Measurements from ENCODE around the gene GGCT.
"Not testable (repeated sequence)": the region's sequence is repeated elsewhere in the genome, so short reads cannot be mapped to it uniquely, and the experiment has no call there.

Gene GGCT

DNA sequence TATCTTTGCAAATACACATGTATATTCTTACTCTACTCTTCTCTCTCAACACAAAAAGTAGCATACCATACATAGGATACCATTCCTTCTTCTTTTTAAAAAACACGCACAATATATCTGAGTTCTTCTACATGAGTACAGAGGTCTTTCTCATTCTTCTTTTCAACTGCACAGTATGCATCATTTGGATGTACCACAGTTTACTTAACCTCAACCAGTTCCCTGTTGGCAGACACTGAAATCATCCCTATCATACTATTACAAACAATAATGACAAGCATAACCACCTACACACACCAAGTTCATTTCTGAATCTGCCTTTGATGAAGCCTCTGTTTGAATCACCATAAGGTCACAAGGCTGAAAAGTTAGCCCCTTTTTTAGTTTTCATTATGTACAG is 25.7 kb upstream of the GGCT start:
- Histone ChIP-seq H3K9me3 (replicated peaks in 1 of 2; ENCODE audit: control insufficient read depth in 2 of 2, insufficient read depth in 1 of 2, low read depth in 1 of 2, low read length in 2 of 2) (no peaks in the 10 kb centered on the region), H3K27ac (replicated peaks; ENCODE audit: low read length) (no peak overlapping the region), H3K4me1 (ENCODE audit: control insufficient read depth in 2 of 2, insufficient read depth in 1 of 2, low read depth in 1 of 2, low read length in 2 of 2) (no peaks in the 10 kb centered on the region), H3K18ac (ENCODE audit: low read length) (no peak overlapping the region), H3K4ac (ENCODE audit: low read length) (no peak overlapping the region), H2AK5ac (ENCODE audit: low read depth, low read length) (no peak overlapping the region), H3K4me2 (ENCODE audit: insufficient read depth, low read length, poor library complexity, severe bottlenecking) (no peak overlapping the region), H2BK5ac (ENCODE audit: low read length) (no peak overlapping the region), H2BK12ac (ENCODE audit: low read length) (no peak overlapping the region), H3K23ac (ENCODE audit: low read depth, low read length, poor library complexity) (no peak overlapping the region), H3K79me1 (ENCODE audit: low read depth, low read length) (no peaks in the 10 kb centered on the region), H4K91ac (ENCODE audit: low read depth, low read length, poor library complexity) (no peak overlapping the region), H2AFZ (ENCODE audit: low read length) (no peak overlapping the region), H3K27me3 (ENCODE audit: control insufficient read depth in 3 of 3, insufficient read depth in 3 of 3, low read depth in 1 of 3, low read length in 3 of 3) (no peaks in the 10 kb centered on the region), H2BK120ac (ENCODE audit: low read depth, low read length) (no peak overlapping the region), H3K9ac (ENCODE audit: low read depth, low read length, poor library complexity) (no peak overlapping the region), H2BK15ac (ENCODE audit: low read length) (no peak overlapping the region), H4K8ac (ENCODE audit: low read depth, low read length) (no peak overlapping the region), H3K36me3 (replicated peaks in 1 of 2; ENCODE audit: control insufficient read depth in 2 of 2, insufficient read depth in 2 of 2, low read length in 2 of 2) (no peaks in the 10 kb centered on the region), H3K14ac (ENCODE audit: low read length) (no peak overlapping the region), H3K4me3 (ENCODE audit: low read length in 2 of 2) (no peak overlapping the region)
- WGBS, 2 donors (ENCODE audit: extremely low coverage in 2 of 2, insufficient read length in 2 of 2, insufficient replicate concordance in 1 of 2): no CpG with 5 or more reads among the region's 1 CpG
- no peak for DNase-seq (ENCODE audit: low spot score)

DNA sequence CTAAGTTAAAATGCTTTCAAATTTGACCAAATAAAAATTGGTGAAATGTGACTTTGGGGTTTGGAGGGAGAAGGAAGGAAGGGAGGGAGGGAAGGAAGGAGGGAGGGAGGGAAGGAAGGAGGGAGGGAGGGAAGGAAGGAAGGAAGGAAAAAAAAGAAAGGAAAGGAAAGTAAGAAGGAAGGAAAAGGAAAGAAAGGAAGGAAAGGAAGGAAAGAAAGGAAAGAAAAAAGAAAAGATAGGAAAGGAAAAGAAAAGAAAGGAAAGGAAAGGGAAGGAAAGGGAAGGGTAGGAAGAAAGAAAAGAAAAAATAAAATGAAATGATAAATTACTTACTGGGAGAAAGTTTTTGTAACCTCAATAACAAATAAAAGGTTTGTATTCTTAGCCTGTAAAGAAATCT is 24.1 kb upstream of the GGCT start:
- no peak for DNase-seq (ENCODE audit: low spot score)
- no peak overlapping the region for H3K4ac ChIP-seq (ENCODE audit: low read length)
- H3K36me3 ChIP-seq (replicated peaks in 1 of 2; ENCODE audit: control insufficient read depth in 2 of 2, insufficient read depth in 2 of 2, low read length in 2 of 2): no peaks in the 10 kb centered on the region
- no peaks in the 10 kb centered on the region for H3K9me3 ChIP-seq (replicated peaks in 1 of 2; ENCODE audit: control insufficient read depth in 2 of 2, insufficient read depth in 1 of 2, low read depth in 1 of 2, low read length in 2 of 2)
- no peak overlapping the region for H3K23ac ChIP-seq (ENCODE audit: low read depth, low read length, poor library complexity)
- H3K27me3 ChIP-seq (ENCODE audit: control insufficient read depth in 3 of 3, insufficient read depth in 3 of 3, low read depth in 1 of 3, low read length in 3 of 3): no peaks in the 10 kb centered on the region
- H3K4me2 ChIP-seq (ENCODE audit: insufficient read depth, low read length, poor library complexity, severe bottlenecking): no peak overlapping the region
- H2AK5ac ChIP-seq (ENCODE audit: low read depth, low read length): no peak overlapping the region
- no peaks in the 10 kb centered on the region for H3K4me1 ChIP-seq (ENCODE audit: control insufficient read depth in 2 of 2, insufficient read depth in 1 of 2, low read depth in 1 of 2, low read length in 2 of 2)
- no peak overlapping the region for H2BK12ac ChIP-seq (ENCODE audit: low read length)
- H2BK5ac ChIP-seq (ENCODE audit: low read length): no peak overlapping the region
- H3K4me3 ChIP-seq (ENCODE audit: low read length in 2 of 2): no peak overlapping the region
- no peak overlapping the region for H4K91ac ChIP-seq (ENCODE audit: low read depth, low read length, poor library complexity)
- no peak overlapping the region for H2AFZ ChIP-seq (ENCODE audit: low read length)
- H2BK120ac ChIP-seq (ENCODE audit: low read depth, low read length): no peak overlapping the region
- H3K18ac ChIP-seq (ENCODE audit: low read length): no peak overlapping the region
- H2BK15ac ChIP-seq (ENCODE audit: low read length): no peak overlapping the region
- no peak overlapping the region for H4K8ac ChIP-seq (ENCODE audit: low read depth, low read length)
- no peak overlapping the region for H3K9ac ChIP-seq (ENCODE audit: low read depth, low read length, poor library complexity)
- H3K27ac ChIP-seq (replicated peaks; ENCODE audit: low read length): no peak overlapping the region
- no peak overlapping the region for H3K14ac ChIP-seq (ENCODE audit: low read length)
- no peaks in the 10 kb centered on the region for H3K79me1 ChIP-seq (ENCODE audit: low read depth, low read length)

DNA sequence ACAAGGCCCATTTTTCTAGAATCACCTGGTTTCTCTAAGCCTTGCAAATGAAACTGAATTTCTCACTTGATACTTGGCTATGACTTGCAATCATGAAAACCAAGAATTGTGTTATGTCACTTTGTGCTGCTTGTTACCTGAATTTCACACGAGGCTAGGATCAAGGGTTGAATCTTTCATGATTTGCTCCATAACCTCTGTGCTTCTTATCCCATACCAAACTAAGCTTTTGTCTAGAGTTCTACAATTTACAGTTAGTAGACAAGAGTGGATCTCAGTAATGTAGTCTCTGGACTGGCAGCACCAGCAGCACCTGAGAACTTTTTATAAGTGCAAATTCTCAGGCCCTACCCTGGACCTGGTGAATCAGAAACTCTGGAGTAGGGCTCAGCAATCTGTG is 22.7 kb upstream of the GGCT start:
- not testable (repeated sequence) for H4K91ac ChIP-seq (ENCODE audit: low read depth, low read length, poor library complexity); H3K27me3 ChIP-seq (ENCODE audit: control insufficient read depth in 3 of 3, insufficient read depth in 3 of 3, low read depth in 1 of 3, low read length in 3 of 3); H3K23ac ChIP-seq (ENCODE audit: low read depth, low read length, poor library complexity); H3K36me3 ChIP-seq (replicated peaks in 1 of 2; ENCODE audit: control insufficient read depth in 2 of 2, insufficient read depth in 2 of 2, low read length in 2 of 2); H3K4me1 ChIP-seq (ENCODE audit: control insufficient read depth in 2 of 2, insufficient read depth in 1 of 2, low read depth in 1 of 2, low read length in 2 of 2); H3K18ac ChIP-seq (ENCODE audit: low read length); H2BK5ac ChIP-seq (ENCODE audit: low read length); H3K4me3 ChIP-seq (ENCODE audit: low read length in 2 of 2); H3K9ac ChIP-seq (ENCODE audit: low read depth, low read length, poor library complexity); H2BK120ac ChIP-seq (ENCODE audit: low read depth, low read length); H2BK15ac ChIP-seq (ENCODE audit: low read length); H2AK5ac ChIP-seq (ENCODE audit: low read depth, low read length); H3K79me1 ChIP-seq (ENCODE audit: low read depth, low read length); H2AFZ ChIP-seq (ENCODE audit: low read length); H3K14ac ChIP-seq (ENCODE audit: low read length); H3K9me3 ChIP-seq (replicated peaks in 1 of 2; ENCODE audit: control insufficient read depth in 2 of 2, insufficient read depth in 1 of 2, low read depth in 1 of 2, low read length in 2 of 2); H3K27ac ChIP-seq (replicated peaks; ENCODE audit: low read length); H4K8ac ChIP-seq (ENCODE audit: low read depth, low read length); DNase-seq (ENCODE audit: low spot score); H3K4me2 ChIP-seq (ENCODE audit: insufficient read depth, low read length, poor library complexity, severe bottlenecking); H2BK12ac ChIP-seq (ENCODE audit: low read length); H3K4ac ChIP-seq (ENCODE audit: low read length)
- WGBS, 2 donors (ENCODE audit: extremely low coverage in 2 of 2, insufficient read length in 2 of 2, insufficient replicate concordance in 1 of 2): no CpG with 5 or more reads among the region's 1 CpG

GRCh38 chr7:30526163-30526562 is 21.5 kb upstream of the GGCT start:
- Histone ChIP-seq H4K91ac (ENCODE audit: low read depth, low read length, poor library complexity) (no peak overlapping the region), H2BK12ac (ENCODE audit: low read length) (no peak overlapping the region), H3K27me3 (ENCODE audit: control insufficient read depth in 3 of 3, insufficient read depth in 3 of 3, low read depth in 1 of 3, low read length in 3 of 3) (no peaks in the 10 kb centered on the region), H3K79me1 (ENCODE audit: low read depth, low read length) (no peaks in the 10 kb centered on the region), H3K4me1 (ENCODE audit: control insufficient read depth in 2 of 2, insufficient read depth in 1 of 2, low read depth in 1 of 2, low read length in 2 of 2) (no peaks in the 10 kb centered on the region), H2AFZ (ENCODE audit: low read length) (no peak overlapping the region), H2BK5ac (ENCODE audit: low read length) (no peak overlapping the region), H3K27ac (replicated peaks; ENCODE audit: low read length) (no peak overlapping the region), H2AK5ac (ENCODE audit: low read depth, low read length) (no peak overlapping the region), H3K18ac (ENCODE audit: low read length) (peak overlapping the region; percentile 17), H3K14ac (ENCODE audit: low read length) (peak overlapping the region; percentile 31), H3K4me2 (ENCODE audit: insufficient read depth, low read length, poor library complexity, severe bottlenecking) (no peak overlapping the region), H2BK15ac (ENCODE audit: low read length) (no peak overlapping the region), H3K4me3 (ENCODE audit: low read length in 2 of 2) (no peak overlapping the region), H3K9ac (ENCODE audit: low read depth, low read length, poor library complexity) (no peak overlapping the region), H2BK120ac (ENCODE audit: low read depth, low read length) (peak overlapping the region; percentile 31), H4K8ac (ENCODE audit: low read depth, low read length) (no peak overlapping the region), H3K36me3 (replicated peaks in 1 of 2; ENCODE audit: control insufficient read depth in 2 of 2, insufficient read depth in 2 of 2, low read length in 2 of 2) (no peaks in the 10 kb centered on the region), H3K4ac (ENCODE audit: low read length) (no peak overlapping the region), H3K9me3 (replicated peaks in 1 of 2; ENCODE audit: control insufficient read depth in 2 of 2, insufficient read depth in 1 of 2, low read depth in 1 of 2, low read length in 2 of 2) (no peaks in the 10 kb centered on the region), H3K23ac (ENCODE audit: low read depth, low read length, poor library complexity) (no peak overlapping the region)
- WGBS, 2 donors (ENCODE audit: extremely low coverage in 2 of 2, insufficient read length in 2 of 2, insufficient replicate concordance in 1 of 2): no CpG with 5 or more reads among the region's 4 CpGs
- no peak for DNase-seq (ENCODE audit: low spot score)

Measured in neuronal stem cell (in vitro differentiated cells).